GM23338 (cell line): Measurements from ENCODE around the gene CCPG1. TPM values are rescaled to one million over a fixed set of nuclear protein-coding genes. Genes with fewer than 3 reads are reported as not detected.

Experiments used
- ATAC-seq: fragments of 200-7000 bp; cut with Tn5 transposase; 3 replicates; pipeline ENCODE4 v1.9.1; 2020
- DNase-seq: peaks from one replicate; pipeline ENCODE4 v3.0.0-alpha.2; 2015; ENCODE audit warnings: low spot score
- H2AFZ ChIP-seq: fragments of 200-600 bp; sonication (generic); 2 replicates; pipeline ENCODE4 v1.8.0; 2016; ENCODE audit warnings: antibody characterized with exemption, mild to moderate bottlenecking, moderate library complexity
- H3F3A ChIP-seq: fragments of 200-600 bp; sonication (generic); replicated peaks from 2 replicates; pipeline ENCODE4 v1.8.0; 2017; ENCODE audit warnings: antibody characterized with exemption, mixed run types, low read depth
- H3K27ac ChIP-seq: fragments of 200-600 bp; sonication (generic); 2 replicates; pipeline ENCODE4 v1.6.1; 2016; ENCODE audit warnings: low read depth
- H3K27me3 ChIP-seq: fragments of 200-600 bp; sonication (generic); 2 replicates; pipeline ENCODE4 v1.8.0; 2016; ENCODE audit warnings: mild to moderate bottlenecking, mixed run types, moderate library complexity; ENCODE audit not compliant: insufficient read depth
- H3K36me3 ChIP-seq: fragments of 200-600 bp; sonication (generic); 2 replicates; pipeline ENCODE4 v1.8.0; 2016; ENCODE audit warnings: mild to moderate bottlenecking; ENCODE audit not compliant: insufficient read depth
- H3K4me1 ChIP-seq: fragments of 200-600 bp; sonication (generic); 2 replicates; pipeline ENCODE4 v1.8.0; 2016; ENCODE audit warnings: mild to moderate bottlenecking, moderate library complexity; ENCODE audit not compliant: insufficient read depth
- H3K4me2 ChIP-seq: fragments of 200-600 bp; sonication (generic); 2 replicates; pipeline ENCODE4 v1.7.1; 2017; ENCODE audit warnings: mixed run types
- H3K4me3 ChIP-seq: fragments of 200-600 bp; sonication (generic); 2 replicates; pipeline ENCODE4 v1.6.1; 2016; ENCODE audit warnings: mixed run types
- H3K79me2 ChIP-seq: fragments of 200-600 bp; sonication (generic); replicated peaks from 2 replicates; pipeline ENCODE4 v1.8.0; 2017; ENCODE audit warnings: mild to moderate bottlenecking; ENCODE audit not compliant: insufficient read depth
- H3K9me2 ChIP-seq: fragments of 200-600 bp; sonication (generic); 2 replicates; pipeline ENCODE4 v1.8.0; 2017; ENCODE audit not compliant: insufficient read depth
- H4K20me1 ChIP-seq: fragments of 200-600 bp; sonication (generic); replicated peaks from 2 replicates; pipeline ENCODE4 v1.8.0; 2017; ENCODE audit warnings: mild to moderate bottlenecking; ENCODE audit not compliant: insufficient read depth
- H3K27ac Mint-ChIP-seq: 2 replicates; pipeline ENCODE4 v1.8.0; 2020; ENCODE audit warnings: inconsistent platforms, mild to moderate bottlenecking, moderate library complexity, mixed read lengths
- H3K27me3 Mint-ChIP-seq: 3 replicates; pipeline ENCODE4 v1.8.0; 2022; ENCODE audit warnings: low read depth, mild to moderate bottlenecking, moderate library complexity, mixed read lengths, inconsistent platforms; ENCODE audit not compliant: insufficient read depth, poor library complexity
- H3K36me3 Mint-ChIP-seq: 3 replicates; pipeline ENCODE4 v1.8.0; 2021; ENCODE audit warnings: low read depth, mild to moderate bottlenecking, inconsistent platforms, moderate library complexity, mixed read lengths
- H3K4me1 Mint-ChIP-seq: 3 replicates; pipeline ENCODE4 v1.8.0; 2020; ENCODE audit warnings: mild to moderate bottlenecking, inconsistent platforms, mixed read lengths
- H3K4me3 Mint-ChIP-seq: 3 replicates; pipeline ENCODE4 v1.8.0; 2021; ENCODE audit warnings: moderate library complexity, mild to moderate bottlenecking, inconsistent platforms, mixed read lengths
- H3K9me3 Mint-ChIP-seq: 3 replicates; pipeline ENCODE4 v1.8.0; 2020; ENCODE audit warnings: moderate library complexity, mild to moderate bottlenecking, inconsistent platforms, mixed read lengths
- CTCF ChIP-seq, 2 experiments: fragments of 200-600 bp in 1 of 2; sonication (generic) in 1 of 2; conservative IDR thresholded peaks; 2 replicates each; pipeline versions ENCODE4 v1.5.1 to v1.6.1; 2016 to 2017; ENCODE audit warnings: antibody characterized with exemption in 2 of 2, low read depth in 2 of 2, mild to moderate bottlenecking in 2 of 2, moderate library complexity in 1 of 2
- ETS1 ChIP-seq: IDR thresholded peaks from 2 replicates; pipeline ENCODE4 v1.6.1; 2016; ENCODE audit warnings: antibody characterized with exemption
- NANOG ChIP-seq: IDR thresholded peaks from 2 replicates; pipeline ENCODE4 v1.6.1; 2016; ENCODE audit warnings: antibody characterized with exemption, borderline replicate concordance
- REST ChIP-seq: IDR thresholded peaks from one replicate; pipeline ENCODE4 v1.6.1; 2018; ENCODE audit warnings: antibody characterized with exemption; ENCODE audit not compliant: unreplicated experiment
- polyA plus RNA-seq: library from polyadenylated mRNA; unstranded; fragments of >200 nt; fragmentation: Nextera tagmentation; extraction: Ambion mirVana; gene quantifications from 2 replicates; pipeline ENCODE4 v1.2.1, GENCODE V29; 2016
- total RNA-seq: library from RNA; depleted of rRNA; stranded (reverse); fragments of >200 nt; shearing (Covaris generic); gene quantifications from 2 replicates; pipeline ENCODE4 v1.2.3, GENCODE V29; 2014

CCPG1 gene
- total and polyA plus RNA-seq, 2 experiments from 2014 or later = 7.7 to 11.1 TPM

- Histone ChIP-seq H3K4me1 (no peaks in the 10 kb centered on the region), H3K27ac (no peak overlapping the region), H4K20me1 (no peaks in the 10 kb centered on the region), H2AFZ (no peak overlapping the region), H3K9me2 (no peaks in the 10 kb centered on the region), H3K27me3 (no peaks in the 10 kb centered on the region), H3K79me2 (no peaks in the 10 kb centered on the region), H3K36me3 (no peaks in the 10 kb centered on the region), H3K4me2 (no peak overlapping the region), H3F3A (no peaks in the 10 kb centered on the region), H3K4me3 (no peak overlapping the region)
- Mint-ChIP-seq H3K27me3 (peaks cover 5% of the 10 kb centered on the region), H3K4me1 (peaks cover 3% of the 10 kb centered on the region; the same call in 1 of the 3 replicates), H3K27ac (no peak overlapping the region), H3K9me3 (peaks cover 4% of the 10 kb centered on the region; the same call in 2 of the 3 replicates), H3K4me3 (no peak overlapping the region), H3K36me3 (peaks cover 3% of the 10 kb centered on the region; the same call in 1 of the 3 replicates)
- DNase-seq = peak; percentile 86
- ATAC-seq = peak; percentile 88
- TF ChIP-seq CTCF (conservative IDR thresholded peaks at IDR 0.05; ENCODE audit: low read depth in 2 of 2) (peak; percentile 71 to 77), REST (no peak)
Measured at GRCh38 chr15:55434989-55435825, 27.0 kb upstream of the CCPG1 start.

- Histone ChIP-seq H3K27ac (no peak overlapping the region), H3K9me2 (no peaks in the 10 kb centered on the region), H3K4me2 (no peak overlapping the region), H4K20me1 (no peaks in the 10 kb centered on the region), H2AFZ (no peak overlapping the region), H3K4me1 (peaks cover 3% of the 10 kb centered on the region), H3K36me3 (no peaks in the 10 kb centered on the region), H3K79me2 (no peaks in the 10 kb centered on the region), H3K4me3 (no peak overlapping the region), H3K27me3 (no peaks in the 10 kb centered on the region), H3F3A (no peaks in the 10 kb centered on the region)
- no peaks in the 10 kb centered on the region for H3K9me3 Mint-ChIP-seq
- peaks cover 13% of the 10 kb centered on the region for H3K4me1 Mint-ChIP-seq
- peaks cover 5% of the 10 kb centered on the region for H3K27me3 Mint-ChIP-seq
- H3K27ac Mint-ChIP-seq = no peak overlapping the region
- no peak overlapping the region for H3K4me3 Mint-ChIP-seq
- no peak for TF ChIP-seq ETS1
- TF ChIP-seq NANOG = no peak
- DNase-seq (no peak), ATAC-seq (no peak)
- H3K36me3 Mint-ChIP-seq = no peaks in the 10 kb centered on the region
Measured at GRCh38 chr15:55422089-55422488, 13.9 kb upstream of the CCPG1 start.
